Esophagus squamous epithelium (tissue), 4 donors: ENCODE results near the gene ZNF195.
"Not testable (repeated sequence)": the region's sequence is repeated elsewhere in the genome, so short reads cannot be mapped to it uniquely, and the experiment has no call there.

Experiments
- CTCF ChIP-seq, 6 experiments: fragments of 450-650 bp in 4 of 6; fragments of 200-600 bp in 2 of 6; sonication (generic) in 2 of 6; IDR thresholded peaks; one replicate each; pipeline ENCODE4 v1.5.1; 2016 to 2019; ENCODE audit warnings: antibody characterized with exemption in 6 of 6, mild to moderate bottlenecking in 4 of 6, moderate library complexity in 4 of 6
- POLR2A ChIP-seq, 4 donors: fragments of 450-650 bp; IDR thresholded peaks; one replicate each; pipeline ENCODE4 v1.6.1; 2017; ENCODE audit warnings: antibody characterized with exemption in 4 of 4, mild to moderate bottlenecking in 4 of 4, moderate library complexity in 3 of 4

DNA sequence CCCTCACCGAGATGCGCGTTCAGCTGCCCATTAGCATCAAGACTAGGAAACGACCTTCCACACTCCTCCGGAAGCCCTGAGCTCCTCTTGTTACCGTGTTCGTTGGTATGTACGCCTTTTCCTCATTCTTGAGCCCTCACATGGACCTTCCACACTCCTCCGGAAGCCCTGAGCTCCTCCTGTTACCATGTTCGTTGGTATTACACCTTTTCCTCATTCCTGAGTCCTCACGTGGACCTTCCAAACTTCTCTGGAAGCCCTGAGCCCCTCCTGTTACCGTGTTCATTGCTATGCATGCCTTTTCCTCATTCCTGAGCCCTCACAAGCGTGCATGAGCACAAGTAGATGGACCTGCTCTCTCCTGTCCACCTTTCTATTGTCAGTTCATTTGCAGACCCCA lies 52.5 kb downstream of the ZNF195 start:
- TF ChIP-seq CTCF, POLR2A (IDR thresholded peaks at IDR 0.05): not testable (repeated sequence)
